Upper lobe of left lung (tissue), 6 donors: ENCODE measurements around the gene PARP12. TPM values are rescaled to one million over a fixed set of nuclear protein-coding genes. Genes with fewer than 3 reads are reported as not detected.

Experiments used
- ATAC-seq, 2 donors: fragments of 200-7000 bp; cut with Tn5 transposase; one replicate each; pipeline ENCODE4 v1.9.1; 2022; ENCODE audit warnings: mild to moderate bottlenecking in 2 of 2, moderate library complexity in 2 of 2; ENCODE audit not compliant: low FRiP score in 2 of 2
- DNase-seq, 2 donors: peaks; one replicate each; pipeline ENCODE4 v3.0.0-alpha.2; 2019 to 2020
- H3K27ac ChIP-seq, 4 donors: fragments of 200-600 bp; sonication (generic); one replicate each; pipeline ENCODE4 v1.5.1; 2016 to 2019
- H3K27me3 ChIP-seq, 4 donors: fragments of 200-600 bp; sonication (generic); one replicate each; pipeline ENCODE4 v1.5.1; 2017 to 2019
- H3K36me3 ChIP-seq, 4 donors: fragments of 200-600 bp; sonication (generic); one replicate each; pipeline ENCODE4 v1.5.1; 2016 to 2019
- H3K4me1 ChIP-seq, 4 donors: fragments of 200-600 bp; sonication (generic); one replicate each; pipeline ENCODE4 v1.5.1; 2018 to 2019
- H3K4me3 ChIP-seq, 4 donors: fragments of 200-600 bp; sonication (generic); one replicate each; pipeline ENCODE4 v1.5.1; 2017 to 2019; ENCODE audit warnings: mild to moderate bottlenecking in 2 of 4, moderate library complexity in 1 of 4
- H3K9me3 ChIP-seq, 4 donors: fragments of 200-600 bp; sonication (generic); one replicate each; pipeline ENCODE4 v1.5.1; 2018 to 2019
- EP300 ChIP-seq, 4 donors: sonication (generic); formaldehyde crosslinking; IDR thresholded peaks; one replicate each; pipeline ENCODE4 v1.5.1; 2017; ENCODE audit warnings: antibody characterized with exemption in 4 of 4, control low read depth in 2 of 4
- POLR2A ChIP-seq, 4 donors: fragments of 450-650 bp; IDR thresholded peaks; one replicate each; pipeline ENCODE4 v1.5.1; 2016 to 2017; ENCODE audit warnings: antibody characterized with exemption in 4 of 4, mild to moderate bottlenecking in 2 of 4
- POLR2AphosphoS5 ChIP-seq, 2 donors: sonication (generic); formaldehyde crosslinking; IDR thresholded peaks; one replicate each; pipeline ENCODE4 v1.5.1; 2017; ENCODE audit warnings: antibody characterized with exemption in 2 of 2
- WGBS, 2 donors: methylation state at CpG; one replicate each; pipeline ENCODE4 v1.1.5; 2017 to 2018; 5-methylcytosine and 5-hydroxymethylcytosine counted together
- total RNA-seq, 6 donors: library from RNA; depleted of rRNA in 4 of 6; stranded (reverse); fragments of >200 nt in 4 of 6; gene quantifications; one replicate each; pipeline versions ENCODE4 v1.1.0 to v1.2.1, GENCODE V29; 2016 to 2021
- TF ChIP-seq, protein P1 (sequence below), 6 experiments: fragments of 450-650 bp in 4 of 6; fragments of 200-600 bp in 2 of 6; sonication (generic) in 2 of 6; IDR thresholded peaks; one replicate each; pipeline ENCODE4 v1.5.1; 2016 to 2019; ENCODE audit warnings: antibody characterized with exemption in 6 of 6
- donor health status: DM: no; HTN: no; CAD: no; lungs with moderate emphysema.
- donor health status: DM: no; HTN: yes; CAD: no; lungs with severe emphysema.

PARP12 gene
- total RNA-seq, 6 donors from 2014 or later = 74.8 to 151 (median 100) TPM

GRCh38 chr7:140026935-140027334 lies 35.8 kb downstream of the PARP12 start:
- Histone ChIP-seq H3K27me3 (no peaks in the 10 kb centered on the region), H3K4me3 (no peak overlapping the region), H3K4me1 (no peaks in the 10 kb centered on the region), H3K9me3 (no peaks in the 10 kb centered on the region), H3K27ac (no peak overlapping the region), H3K36me3 (peaks cover 13 to 86% (median 46%) of the 10 kb centered on the region in 4 donors)
- TF ChIP-seq POLR2A (IDR thresholded peaks at IDR 0.05) (no peak), POLR2AphosphoS5 (IDR thresholded peaks at IDR 0.05) (no peak), EP300 (IDR thresholded peaks at IDR 0.05) (no peak)
- TF ChIP-seq, protein P1, sequence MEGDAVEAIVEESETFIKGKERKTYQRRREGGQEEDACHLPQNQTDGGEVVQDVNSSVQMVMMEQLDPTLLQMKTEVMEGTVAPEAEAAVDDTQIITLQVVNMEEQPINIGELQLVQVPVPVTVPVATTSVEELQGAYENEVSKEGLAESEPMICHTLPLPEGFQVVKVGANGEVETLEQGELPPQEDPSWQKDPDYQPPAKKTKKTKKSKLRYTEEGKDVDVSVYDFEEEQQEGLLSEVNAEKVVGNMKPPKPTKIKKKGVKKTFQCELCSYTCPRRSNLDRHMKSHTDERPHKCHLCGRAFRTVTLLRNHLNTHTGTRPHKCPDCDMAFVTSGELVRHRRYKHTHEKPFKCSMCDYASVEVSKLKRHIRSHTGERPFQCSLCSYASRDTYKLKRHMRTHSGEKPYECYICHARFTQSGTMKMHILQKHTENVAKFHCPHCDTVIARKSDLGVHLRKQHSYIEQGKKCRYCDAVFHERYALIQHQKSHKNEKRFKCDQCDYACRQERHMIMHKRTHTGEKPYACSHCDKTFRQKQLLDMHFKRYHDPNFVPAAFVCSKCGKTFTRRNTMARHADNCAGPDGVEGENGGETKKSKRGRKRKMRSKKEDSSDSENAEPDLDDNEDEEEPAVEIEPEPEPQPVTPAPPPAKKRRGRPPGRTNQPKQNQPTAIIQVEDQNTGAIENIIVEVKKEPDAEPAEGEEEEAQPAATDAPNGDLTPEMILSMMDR (IDR thresholded peaks at IDR 0.05) = no peak
- DNase-seq (no peak), ATAC-seq (peak in 1 of 2 donors; percentile 31)
- 96% methylated on average over 9 of the region's 9 CpGs; no CpG with 5 or more reads in 1 of the 2 donors for WGBS, 2 donors

GRCh38 chr7:140025814-140026433 lies 36.8 kb downstream of the PARP12 start:
- WGBS, 2 donors = 89 to 96% methylated on average over 12 of the region's 12 CpGs

GRCh38 chr7:140025241-140025640 lies 37.5 kb downstream of the PARP12 start:
- H3K36me3 ChIP-seq = peaks cover 13 to 79% (median 46%) of the 10 kb centered on the region in 4 donors
- H3K9me3 ChIP-seq = no peaks in the 10 kb centered on the region
- DNase-seq = no peak
- ATAC-seq = no peak
- H3K27me3 ChIP-seq = no peaks in the 10 kb centered on the region
- no peak overlapping the region for H3K27ac ChIP-seq
- H3K4me3 ChIP-seq = no peak overlapping the region
- TF ChIP-seq, protein P1 (IDR thresholded peaks at IDR 0.05) = no peak
- TF ChIP-seq POLR2AphosphoS5 (IDR thresholded peaks at IDR 0.05) = no peak
- no peak for TF ChIP-seq POLR2A (IDR thresholded peaks at IDR 0.05)
- WGBS, 2 donors = 96 to 99% methylated on average over 4 of the region's 4 CpGs
- no peaks in the 10 kb centered on the region for H3K4me1 ChIP-seq

More at GRCh38 chr7:140025814-140026433, 36.8 kb downstream of the PARP12 start:
- Histone ChIP-seq H3K9me3 (no peaks in the 10 kb centered on the region), H3K4me1 (no peaks in the 10 kb centered on the region), H3K27ac (no peak overlapping the region), H3K36me3 (peaks cover 13 to 84% (median 46%) of the 10 kb centered on the region in 4 donors), H3K4me3 (no peak overlapping the region), H3K27me3 (no peaks in the 10 kb centered on the region)
- ATAC-seq (no peak), DNase-seq (no peak)
- TF ChIP-seq POLR2A (IDR thresholded peaks at IDR 0.05) (no peak), EP300 (IDR thresholded peaks at IDR 0.05) (no peak), POLR2AphosphoS5 (IDR thresholded peaks at IDR 0.05) (no peak)
- TF ChIP-seq, protein P1 (IDR thresholded peaks at IDR 0.05) = no peak

DNA sequence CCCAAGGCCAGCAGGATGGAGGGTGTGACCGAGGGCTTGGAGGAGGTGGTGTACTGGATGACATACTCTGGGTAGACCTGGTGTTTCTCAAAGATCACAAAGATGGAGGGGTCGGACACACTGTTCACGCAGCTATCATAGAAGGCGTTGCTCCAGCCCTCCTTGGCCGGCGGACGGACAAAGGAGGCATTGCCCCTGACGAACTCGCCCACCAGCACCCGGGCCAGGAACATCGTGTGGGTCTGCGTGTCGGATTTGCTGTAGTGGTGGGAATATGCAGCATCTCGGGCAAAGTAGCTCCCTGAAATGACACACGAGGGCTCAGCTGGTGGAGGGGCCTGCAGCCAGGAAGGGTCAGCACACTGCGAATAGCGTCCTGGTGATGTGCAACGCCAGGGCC lies 38.2 kb downstream of the PARP12 start:
- no peaks in the 10 kb centered on the region for H3K4me1 ChIP-seq
- no peaks in the 10 kb centered on the region for H3K9me3 ChIP-seq
- ATAC-seq (no peak), DNase-seq (no peak)
- 92 to 97% methylated on average over 16 to 18 of the region's 18 CpGs for WGBS, 2 donors
- no peak overlapping the region for H3K27ac ChIP-seq
- TF ChIP-seq POLR2A (IDR thresholded peaks at IDR 0.05) (no peak), POLR2AphosphoS5 (IDR thresholded peaks at IDR 0.05) (no peak), EP300 (IDR thresholded peaks at IDR 0.05) (no peak)
- TF ChIP-seq, protein P1 (IDR thresholded peaks at IDR 0.05) = no peak
- no peak overlapping the region for H3K4me3 ChIP-seq
- H3K27me3 ChIP-seq = no peaks in the 10 kb centered on the region
- peaks cover 13 to 77% (median 46%) of the 10 kb centered on the region in 4 donors for H3K36me3 ChIP-seq

DNA sequence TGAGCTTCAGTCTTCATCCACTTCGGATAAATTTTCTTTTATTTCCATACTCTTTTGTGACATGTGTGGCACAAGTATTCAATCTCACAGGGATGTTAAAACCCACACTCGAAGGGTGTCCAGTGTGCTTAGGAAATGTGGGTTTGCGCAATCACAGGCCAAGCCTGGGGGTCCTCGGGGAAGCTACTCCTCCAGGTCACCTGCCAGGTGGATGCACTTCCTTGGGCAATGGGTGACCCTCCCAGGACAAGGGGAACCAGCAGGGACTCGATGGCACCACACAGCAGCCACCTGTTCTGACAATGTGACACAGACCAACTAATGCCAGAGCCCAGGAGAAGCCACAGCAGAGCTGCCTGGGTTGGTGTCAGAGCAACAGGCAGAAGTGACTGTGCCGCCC lies 39.0 kb downstream of the PARP12 start:
- no peaks in the 10 kb centered on the region for H3K9me3 ChIP-seq
- no peak overlapping the region for H3K4me3 ChIP-seq
- DNase-seq = no peak
- H3K27ac ChIP-seq = no peak overlapping the region
- ATAC-seq = no peak
- WGBS, 2 donors = 81 to 84% methylated on average over 4 to 6 of the region's 6 CpGs
- H3K27me3 ChIP-seq = no peaks in the 10 kb centered on the region
- peaks cover 13 to 74% (median 46%) of the 10 kb centered on the region in 4 donors for H3K36me3 ChIP-seq
- H3K4me1 ChIP-seq = no peaks in the 10 kb centered on the region
- TF ChIP-seq EP300 (IDR thresholded peaks at IDR 0.05) (no peak), POLR2AphosphoS5 (IDR thresholded peaks at IDR 0.05) (no peak), POLR2A (IDR thresholded peaks at IDR 0.05) (no peak)
- TF ChIP-seq, protein P1 (IDR thresholded peaks at IDR 0.05) = no peak
